Measurements from ENCODE around the gene EGFR.
"Not testable (repeated sequence)": the region's sequence is repeated elsewhere in the genome, so short reads cannot be mapped to it uniquely, and the experiment has no call there.

EGFR gene

GRCh38 chr7:55016061-55016745, 2.6 kb upstream of the EGFR start:
- DNase-seq = no peak

GRCh38 chr7:55016746-55017090, 2.1 kb upstream of the EGFR start:
- DNase-seq = no peak

GRCh38 chr7:55017841-55018240, 976 bp upstream of the EGFR start:
- DNase-seq = no peak

GRCh38 chr7:55019191-55019690, 424 bp downstream of the EGFR start:
- no peak for DNase-seq

- DNase-seq = no peak
Observed at GRCh38 chr7:55019691-55020465, 1.1 kb downstream of the EGFR start.

- no peak for DNase-seq
Observed at GRCh38 chr7:55020466-55020871, 1.7 kb downstream of the EGFR start.

GRCh38 chr7:55021053-55021452, 2.2 kb downstream of the EGFR start:
- no peak for DNase-seq

- DNase-seq = no peak
Observed at GRCh38 chr7:55022002-55022985, 3.5 kb downstream of the EGFR start.

- no peak for DNase-seq
Observed at GRCh38 chr7:55023841-55024505, 5.2 kb downstream of the EGFR start.

GRCh38 chr7:55024776-55025175, 6.0 kb downstream of the EGFR start:
- DNase-seq = no peak

- DNase-seq = no peak
Observed at GRCh38 chr7:55026086-55026790, 7.4 kb downstream of the EGFR start.

GRCh38 chr7:55026867-55027490, 8.2 kb downstream of the EGFR start:
- DNase-seq = no peak

GRCh38 chr7:55028011-55028410, 9.2 kb downstream of the EGFR start:
- DNase-seq = no peak

GRCh38 chr7:55030314-55030713, 11.5 kb downstream of the EGFR start:
- DNase-seq = no peak

GRCh38 chr7:55031075-55031474, 12.3 kb downstream of the EGFR start:
- no peak for DNase-seq

- no peak for DNase-seq
Observed at GRCh38 chr7:55032069-55032699, 13.4 kb downstream of the EGFR start.

GRCh38 chr7:55033236-55033846, 14.5 kb downstream of the EGFR start:
- no peak for DNase-seq

- DNase-seq = no peak
Observed at GRCh38 chr7:55034776-55035175, 16.0 kb downstream of the EGFR start.

GRCh38 chr7:55035410-55035809, 16.6 kb downstream of the EGFR start:
- DNase-seq = not testable (repeated sequence)

- no peak for DNase-seq
Observed at GRCh38 chr7:55036950-55037736, 18.3 kb downstream of the EGFR start.

Measured in NCI-H774 (cell line).